Hepatocyte (in vitro differentiated cells): Measurements from ENCODE around the gene GRM4. TPM values are rescaled to one million over a fixed set of nuclear protein-coding genes. Genes with fewer than 3 reads are reported as not detected.

Experiments used
- DNase-seq: peaks from one replicate; pipeline ENCODE4 v3.0.0-alpha.2; 2016; ENCODE audit warnings: low spot score
- H2AFZ ChIP-seq: fragments of 200-600 bp; sonication (generic); 2 replicates; pipeline ENCODE4 v1.6.0; 2016; ENCODE audit warnings: antibody characterized with exemption, mild to moderate bottlenecking
- H3K27ac ChIP-seq: fragments of 200-600 bp; sonication (generic); 2 replicates; pipeline ENCODE4 v1.5.1; 2016; ENCODE audit warnings: mild to moderate bottlenecking
- H3K27me3 ChIP-seq: fragments of 200-600 bp; sonication (generic); 2 replicates; pipeline ENCODE4 v1.6.1; 2016
- H3K36me3 ChIP-seq: fragments of 200-600 bp; sonication (generic); replicated peaks from 2 replicates; pipeline ENCODE4 v1.5.1; 2016; ENCODE audit warnings: low read depth; ENCODE audit not compliant: insufficient read depth
- H3K4me1 ChIP-seq: fragments of 200-600 bp; sonication (generic); 2 replicates; pipeline ENCODE4 v1.5.1; 2016; ENCODE audit warnings: mild to moderate bottlenecking, moderate library complexity; ENCODE audit not compliant: insufficient read depth
- H3K4me2 ChIP-seq: fragments of 200-600 bp; sonication (generic); 2 replicates; pipeline ENCODE4 v1.6.0; 2016
- H3K4me3 ChIP-seq: fragments of 200-600 bp; sonication (generic); 2 replicates; pipeline ENCODE4 v1.5.1; 2016; ENCODE audit warnings: mild to moderate bottlenecking
- H3K79me2 ChIP-seq: fragments of 200-600 bp; sonication (generic); 2 replicates; pipeline ENCODE4 v1.6.0; 2017; ENCODE audit warnings: mild to moderate bottlenecking
- H3K9me2 ChIP-seq: fragments of 200-600 bp; sonication (generic); replicated peaks from 2 replicates; pipeline ENCODE4 v1.6.0; 2017; ENCODE audit warnings: mild to moderate bottlenecking; ENCODE audit not compliant: insufficient read depth
- H3K9me3 ChIP-seq: fragments of 200-600 bp; sonication (generic); 2 replicates; pipeline ENCODE4 v1.5.1; 2016; ENCODE audit warnings: low read depth, mild to moderate bottlenecking
- H4K20me1 ChIP-seq: fragments of 200-600 bp; sonication (generic); 2 replicates; pipeline ENCODE4 v1.6.0; 2016; ENCODE audit warnings: mild to moderate bottlenecking; ENCODE audit not compliant: insufficient read depth, poor library complexity, severe bottlenecking
- CTCF ChIP-seq: fragments of 200-600 bp; sonication (generic); IDR thresholded peaks from 2 replicates; pipeline ENCODE4 v1.5.1; 2016; ENCODE audit warnings: antibody characterized with exemption, mild to moderate bottlenecking; ENCODE audit not compliant: poor library complexity
- EZH2 ChIP-seq: fragments of 200-600 bp; sonication (generic); IDR thresholded peaks from 2 replicates; pipeline ENCODE4 v1.6.1; 2016; ENCODE audit warnings: antibody characterized with exemption, mild to moderate bottlenecking, borderline replicate concordance
- EZH2phosphoT487 ChIP-seq: fragments of 200-600 bp; sonication (generic); IDR thresholded peaks from one replicate; pipeline ENCODE4 v1.6.1; 2018; ENCODE audit warnings: antibody characterized with exemption, mild to moderate bottlenecking, low read depth, moderate library complexity; ENCODE audit not compliant: unreplicated experiment, severe bottlenecking
- WGBS: methylation state at CpG from one replicate; pipeline ENCODE4 v1.1.6; 2016; ENCODE audit warnings: low lambda C conversion rate; ENCODE audit errors: missing lambda C conversion rate; 5-methylcytosine and 5-hydroxymethylcytosine counted together
- polyA plus RNA-seq: library from polyadenylated mRNA; unstranded; fragments of >200 nt; fragmentation: Nextera tagmentation; extraction: Ambion mirVana; gene quantifications from 2 replicates; pipeline ENCODE4 v1.2.1, GENCODE V29; 2016
- total RNA-seq: library from RNA; depleted of rRNA; stranded (reverse); fragments of >200 nt; gene quantifications from 2 replicates; pipeline ENCODE4 v1.2.3, GENCODE V29; 2014

GRM4 gene
- total and polyA plus RNA-seq, 2 experiments from 2014 or later = 0.03 TPM; not detected in 1

GRCh38 chr6:34050691-34051090, 95.2 kb downstream of the GRM4 start:
- no peaks in the 10 kb centered on the region for H3K4me1 ChIP-seq
- no peaks in the 10 kb centered on the region for H4K20me1 ChIP-seq
- 91% methylated on average over 5 of the region's 5 CpGs for WGBS
- no peaks in the 10 kb centered on the region for H3K79me2 ChIP-seq
- H3K36me3 ChIP-seq = no peaks in the 10 kb centered on the region
- H3K27ac ChIP-seq = no peak overlapping the region
- no peak overlapping the region for H2AFZ ChIP-seq
- no peak for TF ChIP-seq EZH2
- no peak for TF ChIP-seq CTCF
- no peaks in the 10 kb centered on the region for H3K9me2 ChIP-seq
- peaks cover 8% of the 10 kb centered on the region for H3K27me3 ChIP-seq
- DNase-seq = no peak
- H3K4me2 ChIP-seq = no peak overlapping the region
- H3K4me3 ChIP-seq = no peak overlapping the region
- no peaks in the 10 kb centered on the region for H3K9me3 ChIP-seq

- Histone ChIP-seq H4K20me1 (no peaks in the 10 kb centered on the region), H3K9me3 (no peaks in the 10 kb centered on the region), H3K79me2 (no peaks in the 10 kb centered on the region), H3K9me2 (no peaks in the 10 kb centered on the region), H2AFZ (no peak overlapping the region), H3K4me3 (no peak overlapping the region), H3K36me3 (no peaks in the 10 kb centered on the region), H3K27me3 (peaks cover 8% of the 10 kb centered on the region), H3K4me1 (no peaks in the 10 kb centered on the region), H3K4me2 (no peak overlapping the region), H3K27ac (no peak overlapping the region)
- DNase-seq = no peak
- WGBS = 79% methylated on average over 15 of the region's 15 CpGs
- TF ChIP-seq EZH2phosphoT487 = no peak
- TF ChIP-seq CTCF = no peak
- TF ChIP-seq EZH2 = no peak
Observed at GRCh38 chr6:34049395-34050342, 96.2 kb downstream of the GRM4 start.

- H3K36me3 ChIP-seq = no peaks in the 10 kb centered on the region
- no peaks in the 10 kb centered on the region for H3K9me3 ChIP-seq
- H3K4me2 ChIP-seq = no peak overlapping the region
- TF ChIP-seq EZH2 (no peak), EZH2phosphoT487 (no peak), CTCF (no peak)
- H3K4me3 ChIP-seq = no peak overlapping the region
- H3K27ac ChIP-seq = no peak overlapping the region
- no peak overlapping the region for H2AFZ ChIP-seq
- no peaks in the 10 kb centered on the region for H3K9me2 ChIP-seq
- H4K20me1 ChIP-seq = no peaks in the 10 kb centered on the region
- no peaks in the 10 kb centered on the region for H3K79me2 ChIP-seq
- H3K27me3 ChIP-seq = peaks cover 8% of the 10 kb centered on the region
- DNase-seq = no peak
- no peaks in the 10 kb centered on the region for H3K4me1 ChIP-seq
- WGBS = 63% methylated on average over 15 of the region's 15 CpGs
Observed at GRCh38 chr6:34047913-34048867, 97.7 kb downstream of the GRM4 start.
